Measurements from ENCODE around the gene ARAF.

DNA sequence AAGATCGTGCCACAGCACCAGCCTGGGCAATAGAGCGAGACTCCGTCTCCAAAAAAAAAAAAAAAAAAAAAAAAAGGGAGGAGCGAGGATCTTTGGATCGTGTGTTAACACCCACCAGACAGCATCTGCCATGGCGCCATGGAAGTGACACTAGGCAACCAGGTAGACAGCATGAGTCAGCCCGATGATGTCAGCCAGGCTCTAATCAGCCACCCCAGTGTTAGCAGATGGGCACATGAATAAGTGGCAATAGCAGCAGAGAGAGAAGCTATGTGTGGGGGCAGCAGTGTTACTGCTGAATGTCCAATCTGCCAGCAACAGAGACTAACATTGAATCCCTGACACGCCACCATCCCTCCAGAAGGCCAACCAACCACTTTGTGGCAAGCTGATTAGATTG lies 52.1 kb downstream of the ARAF start:
- TF ChIP-seq, protein P1, sequence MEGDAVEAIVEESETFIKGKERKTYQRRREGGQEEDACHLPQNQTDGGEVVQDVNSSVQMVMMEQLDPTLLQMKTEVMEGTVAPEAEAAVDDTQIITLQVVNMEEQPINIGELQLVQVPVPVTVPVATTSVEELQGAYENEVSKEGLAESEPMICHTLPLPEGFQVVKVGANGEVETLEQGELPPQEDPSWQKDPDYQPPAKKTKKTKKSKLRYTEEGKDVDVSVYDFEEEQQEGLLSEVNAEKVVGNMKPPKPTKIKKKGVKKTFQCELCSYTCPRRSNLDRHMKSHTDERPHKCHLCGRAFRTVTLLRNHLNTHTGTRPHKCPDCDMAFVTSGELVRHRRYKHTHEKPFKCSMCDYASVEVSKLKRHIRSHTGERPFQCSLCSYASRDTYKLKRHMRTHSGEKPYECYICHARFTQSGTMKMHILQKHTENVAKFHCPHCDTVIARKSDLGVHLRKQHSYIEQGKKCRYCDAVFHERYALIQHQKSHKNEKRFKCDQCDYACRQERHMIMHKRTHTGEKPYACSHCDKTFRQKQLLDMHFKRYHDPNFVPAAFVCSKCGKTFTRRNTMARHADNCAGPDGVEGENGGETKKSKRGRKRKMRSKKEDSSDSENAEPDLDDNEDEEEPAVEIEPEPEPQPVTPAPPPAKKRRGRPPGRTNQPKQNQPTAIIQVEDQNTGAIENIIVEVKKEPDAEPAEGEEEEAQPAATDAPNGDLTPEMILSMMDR (conservative IDR thresholded peaks at IDR 0.05; ENCODE audit: low read depth, low read length): no peak
- TF ChIP-seq RAD21 (IDR thresholded peaks at IDR 0.05; ENCODE audit: low read length) (no peak), POLR2A (IDR thresholded peaks at IDR 0.05; ENCODE audit: low read depth, low read length) (no peak), BHLHE40 (IDR thresholded peaks at IDR 0.05; ENCODE audit: low read depth, low read length) (no peak), RCOR1 (IDR thresholded peaks at IDR 0.05; ENCODE audit: insufficient replicate concordance, low read length) (no peak), SMC3 (IDR thresholded peaks at IDR 0.05; ENCODE audit: low read depth, low read length) (no peak), CHD1 (IDR thresholded peaks at IDR 0.05; ENCODE audit: low read depth, low read length) (no peak), MAFK (IDR thresholded peaks at IDR 0.05; ENCODE audit: low read depth, low read length) (no peak), MXI1 (IDR thresholded peaks at IDR 0.05; ENCODE audit: borderline replicate concordance, low read depth, low read length) (no peak), RFX5 (IDR thresholded peaks at IDR 0.05; ENCODE audit: low read depth, low read length) (no peak), MAZ (IDR thresholded peaks at IDR 0.05; ENCODE audit: borderline replicate concordance, low read depth, low read length) (no peak), FOS (IDR thresholded peaks at IDR 0.05; ENCODE audit: low read depth, low read length) (no peak)
- TF ChIP-seq, protein P2, sequence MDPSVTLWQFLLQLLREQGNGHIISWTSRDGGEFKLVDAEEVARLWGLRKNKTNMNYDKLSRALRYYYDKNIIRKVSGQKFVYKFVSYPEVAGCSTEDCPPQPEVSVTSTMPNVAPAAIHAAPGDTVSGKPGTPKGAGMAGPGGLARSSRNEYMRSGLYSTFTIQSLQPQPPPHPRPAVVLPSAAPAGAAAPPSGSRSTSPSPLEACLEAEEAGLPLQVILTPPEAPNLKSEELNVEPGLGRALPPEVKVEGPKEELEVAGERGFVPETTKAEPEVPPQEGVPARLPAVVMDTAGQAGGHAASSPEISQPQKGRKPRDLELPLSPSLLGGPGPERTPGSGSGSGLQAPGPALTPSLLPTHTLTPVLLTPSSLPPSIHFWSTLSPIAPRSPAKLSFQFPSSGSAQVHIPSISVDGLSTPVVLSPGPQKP (IDR thresholded peaks at IDR 0.05; ENCODE audit: borderline replicate concordance, low read depth, low read length): no peak
- TF ChIP-seq, protein P3, sequence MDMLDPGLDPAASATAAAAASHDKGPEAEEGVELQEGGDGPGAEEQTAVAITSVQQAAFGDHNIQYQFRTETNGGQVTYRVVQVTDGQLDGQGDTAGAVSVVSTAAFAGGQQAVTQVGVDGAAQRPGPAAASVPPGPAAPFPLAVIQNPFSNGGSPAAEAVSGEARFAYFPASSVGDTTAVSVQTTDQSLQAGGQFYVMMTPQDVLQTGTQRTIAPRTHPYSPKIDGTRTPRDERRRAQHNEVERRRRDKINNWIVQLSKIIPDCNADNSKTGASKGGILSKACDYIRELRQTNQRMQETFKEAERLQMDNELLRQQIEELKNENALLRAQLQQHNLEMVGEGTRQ (IDR thresholded peaks at IDR 0.05; ENCODE audit: low read depth, low read length): no peak
